ENCODE results near the gene RDX.

GRCh38 chr11:110243791-110244190, 52.6 kb downstream of the RDX start:
- TF ChIP-seq POLR2AphosphoS5 (IDR thresholded peaks at IDR 0.05; ENCODE audit: low read depth, low read length) (no peak), EZH2phosphoT487 (IDR thresholded peaks at IDR 0.05; ENCODE audit: borderline replicate concordance) (no peak), CEBPB (IDR thresholded peaks at IDR 0.05; ENCODE audit: low read depth) (no peak), SP1 (IDR thresholded peaks at IDR 0.05; ENCODE audit: low read depth) (no peak), ZFX (IDR thresholded peaks at IDR 0.05) (no peak), EZH2 (IDR thresholded peaks at IDR 0.05) (no peak), POLR2A (IDR thresholded peaks at IDR 0.05; ENCODE audit: borderline replicate concordance, extremely low read depth, insufficient read depth, insufficient read length) (no peak), TCF7L2 (IDR thresholded peaks at IDR 0.05; ENCODE audit: borderline replicate concordance, extremely low read depth, insufficient read depth, insufficient read length) (no peak), REST (IDR thresholded peaks at IDR 0.05; ENCODE audit: low read depth) (no peak), ZNF274 (IDR thresholded peaks at IDR 0.05; ENCODE audit: low read depth, low read length) (no peak), ATF3 (IDR thresholded peaks at IDR 0.05) (no peak)
- TF ChIP-seq, protein P1, sequence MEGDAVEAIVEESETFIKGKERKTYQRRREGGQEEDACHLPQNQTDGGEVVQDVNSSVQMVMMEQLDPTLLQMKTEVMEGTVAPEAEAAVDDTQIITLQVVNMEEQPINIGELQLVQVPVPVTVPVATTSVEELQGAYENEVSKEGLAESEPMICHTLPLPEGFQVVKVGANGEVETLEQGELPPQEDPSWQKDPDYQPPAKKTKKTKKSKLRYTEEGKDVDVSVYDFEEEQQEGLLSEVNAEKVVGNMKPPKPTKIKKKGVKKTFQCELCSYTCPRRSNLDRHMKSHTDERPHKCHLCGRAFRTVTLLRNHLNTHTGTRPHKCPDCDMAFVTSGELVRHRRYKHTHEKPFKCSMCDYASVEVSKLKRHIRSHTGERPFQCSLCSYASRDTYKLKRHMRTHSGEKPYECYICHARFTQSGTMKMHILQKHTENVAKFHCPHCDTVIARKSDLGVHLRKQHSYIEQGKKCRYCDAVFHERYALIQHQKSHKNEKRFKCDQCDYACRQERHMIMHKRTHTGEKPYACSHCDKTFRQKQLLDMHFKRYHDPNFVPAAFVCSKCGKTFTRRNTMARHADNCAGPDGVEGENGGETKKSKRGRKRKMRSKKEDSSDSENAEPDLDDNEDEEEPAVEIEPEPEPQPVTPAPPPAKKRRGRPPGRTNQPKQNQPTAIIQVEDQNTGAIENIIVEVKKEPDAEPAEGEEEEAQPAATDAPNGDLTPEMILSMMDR (IDR thresholded peaks at IDR 0.05 in 2 of 3, conservative IDR thresholded peaks at IDR 0.05 in 1 of 3; ENCODE audit: borderline replicate concordance in 1 of 3, insufficient read depth in 1 of 3, low read depth in 2 of 3, low read length in 2 of 3), result no peak
